Prostate gland (tissue), 2 donors: ENCODE measurements around the gene MGST3. TPM values are rescaled to one million over a fixed set of nuclear protein-coding genes. Genes with fewer than 3 reads are reported as not detected.
"Not testable (repeated sequence)": the region's sequence is repeated elsewhere in the genome, so short reads cannot be mapped to it uniquely, and the experiment has no call there.

Source experiments
- DNase-seq: peaks from one replicate; pipeline ENCODE4 v3.0.0-alpha.2; 2019; ENCODE audit warnings: low spot score
- H3K27ac ChIP-seq, 2 donors: fragments of 200-600 bp; sonication (generic); 2 replicates each; pipeline ENCODE4 v1.5.1; 2017 to 2019
- H3K27me3 ChIP-seq: fragments of 200-600 bp; sonication (generic); replicated peaks from 2 replicates; pipeline ENCODE4 v1.5.1; 2019; ENCODE audit not compliant: insufficient read depth
- H3K36me3 ChIP-seq, 2 donors: fragments of 200-600 bp; sonication (generic); 1 replicate in 1 of 2; 2 replicates in 1 of 2; pipeline versions ENCODE4 v1.5.1 to v1.8.1; 2017 to 2019
- H3K4me1 ChIP-seq: fragments of 200-600 bp; sonication (generic); replicated peaks from 2 replicates; pipeline ENCODE4 v1.5.1; 2019
- H3K4me3 ChIP-seq, 2 donors: fragments of 200-600 bp; sonication (generic); 2 replicates each; pipeline ENCODE4 v1.5.1; 2017 to 2019
- H3K9me3 ChIP-seq: fragments of 200-600 bp; sonication (generic); 2 replicates; pipeline ENCODE4 v1.5.1; 2017
- CTCF ChIP-seq, 4 experiments: fragments of 200-600 bp in 2 of 4; fragments of 450-650 bp in 2 of 4; sonication (generic) in 2 of 4; IDR thresholded peaks; 1 replicate in 3 of 4; 2 replicates in 1 of 4; pipeline ENCODE4 v1.5.1; 2016 to 2019; ENCODE audit warnings: antibody characterized with exemption in 4 of 4, mild to moderate bottlenecking in 2 of 4, moderate library complexity in 2 of 4
- POLR2A ChIP-seq: fragments of 450-650 bp; IDR thresholded peaks from one replicate; pipeline ENCODE4 v1.6.1; 2016; ENCODE audit warnings: antibody characterized with exemption, mild to moderate bottlenecking
- POLR2AphosphoS5 ChIP-seq: sonication (generic); formaldehyde crosslinking; IDR thresholded peaks from one replicate; pipeline ENCODE4 v1.6.1; 2017; ENCODE audit warnings: antibody characterized with exemption
- WGBS: methylation state at CpG from one replicate; pipeline ENCODE4 v1.1.5; 2018; 5-methylcytosine and 5-hydroxymethylcytosine counted together
- intact Hi-C: fragments of 100-400 bp; cut with DNase I; formaldehyde crosslinking; loops from one replicate; pipeline ENCODE4 v1.14.2; 2022
- total RNA-seq, 2 donors: library from RNA; depleted of rRNA; stranded (reverse); fragments of >200 nt; gene quantifications; one replicate each; pipeline ENCODE4 v1.1.0, GENCODE V29; 2016

The MGST3 gene
- total RNA-seq, 2 donors from 2014 or later: 209 to 270 TPM

- intact Hi-C loops: loop anchor here (2.0 to 10.0 kb wide), 3 partner anchors 66 to 104 kb away; partner anchors contain the start of gene TMCO1
- H3K4me3 ChIP-seq: peak overlapping the region; percentile 71 to 92
- 0% methylated on average over 7 of the region's 7 CpGs for WGBS
Measured at GRCh38 chr1:165698761-165699052, 67.7 kb downstream of the MGST3 start.

GRCh38 chr1:165699577-165699976, 68.5 kb downstream of the MGST3 start:
- H3K27ac ChIP-seq: no peak overlapping the region
- WGBS: 89% methylated on average over 3 of the region's 3 CpGs
- H3K27me3 ChIP-seq: no peaks in the 10 kb centered on the region
- no peaks in the 10 kb centered on the region for H3K36me3 ChIP-seq
- peaks cover 12% of the 10 kb centered on the region for H3K4me1 ChIP-seq
- TF ChIP-seq POLR2A (no peak), POLR2AphosphoS5 (no peak), CTCF (IDR thresholded peaks at IDR 0.05) (no peak)
- no peak overlapping the region for H3K4me3 ChIP-seq
- intact Hi-C loops: loop anchor here (2.0 to 10.0 kb wide), 3 partner anchors 67 to 105 kb away; partner anchors contain the start of gene TMCO1
- no peaks in the 10 kb centered on the region for H3K9me3 ChIP-seq
- DNase-seq: no peak

More at GRCh38 chr1:165698761-165699052, 67.7 kb downstream of the MGST3 start:
- DNase-seq: no peak
- H3K4me1 ChIP-seq: peaks cover 12% of the 10 kb centered on the region
- no peaks in the 10 kb centered on the region for H3K9me3 ChIP-seq
- H3K27me3 ChIP-seq: no peaks in the 10 kb centered on the region
- peak overlapping the region; percentile 91 to 98 for H3K27ac ChIP-seq
- TF ChIP-seq CTCF (IDR thresholded peaks at IDR 0.05) (no peak), POLR2AphosphoS5 (no peak), POLR2A (no peak)
- H3K36me3 ChIP-seq: no peaks in the 10 kb centered on the region

DNA sequence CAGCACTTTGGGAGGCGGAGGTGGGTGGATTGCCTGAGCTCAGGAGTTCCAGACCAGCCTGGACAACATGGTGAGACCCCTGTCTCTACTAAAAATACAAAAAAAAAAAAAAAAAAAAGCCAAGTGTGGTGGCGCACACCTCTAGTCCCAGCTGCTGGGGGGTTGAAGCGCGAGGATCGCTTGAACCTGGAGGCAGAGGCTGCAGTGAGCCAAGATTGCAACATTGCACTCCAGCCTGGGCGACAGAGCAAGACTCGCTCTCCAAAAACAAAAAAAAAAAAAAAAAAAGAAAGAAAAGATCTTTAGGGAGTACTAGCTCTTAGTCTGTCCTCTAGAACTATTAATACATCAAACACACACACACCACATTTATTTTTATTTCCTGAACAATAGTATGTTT, 70.9 kb downstream of the MGST3 start:
- intact Hi-C loops, H3K36me3 ChIP-seq, H3K27ac ChIP-seq, DNase-seq, H3K4me1 ChIP-seq, H3K4me3 ChIP-seq, H3K9me3 ChIP-seq, H3K27me3 ChIP-seq: not testable (repeated sequence)
- 90% methylated on average over 7 of the region's 7 CpGs for WGBS

DNA sequence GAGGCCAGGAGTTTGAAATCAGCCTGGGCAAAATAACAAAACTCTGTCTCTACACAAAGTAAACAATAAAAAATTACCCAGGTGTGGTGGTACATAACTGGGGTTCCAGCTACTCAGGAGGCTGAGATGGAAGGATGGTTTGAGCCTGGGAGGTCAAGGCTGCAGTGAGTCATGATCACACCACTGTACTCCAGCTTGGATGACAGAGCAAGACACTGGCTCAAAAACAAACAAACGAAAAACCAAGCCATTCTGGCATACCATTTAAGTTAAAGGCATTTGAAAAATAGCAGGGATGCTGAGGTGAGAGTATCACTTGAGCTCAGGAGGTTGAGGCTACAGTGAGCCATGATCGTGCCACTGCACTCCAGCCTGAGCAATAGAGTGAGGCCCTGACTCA, 72.6 kb downstream of the MGST3 start:
- no peaks in the 10 kb centered on the region for H3K36me3 ChIP-seq
- H3K4me3 ChIP-seq: no peak overlapping the region
- WGBS: 92% methylated on average over 2 of the region's 2 CpGs
- no peaks in the 10 kb centered on the region for H3K9me3 ChIP-seq
- no peak for DNase-seq
- no peak for TF ChIP-seq POLR2AphosphoS5
- no peaks in the 10 kb centered on the region for H3K27me3 ChIP-seq
- intact Hi-C loops: no loop called here
- no peaks in the 10 kb centered on the region for H3K4me1 ChIP-seq
- no peak overlapping the region for H3K27ac ChIP-seq

Other genes with a start within 250 kb of the MGST3 start
- gene RXRG, start 186.1 kb upstream of the MGST3 start, total RNA-seq: 1 to 10 TPM in 1 of 2 donors, under 1 TPM in 1; 0.14 to 1.4 TPM
- gene LRRC52, start 87.2 kb upstream of the MGST3 start, total RNA-seq: not detected
- 100 to 1,000 TPM; 172 to 206 TPM for gene ALDH9A1, start 67.3 kb downstream of the MGST3 start, total RNA-seq
- 100 to 1,000 TPM in 1 of 2 donors, 10 to 100 TPM in 1; 90.8 to 120 TPM for gene TMCO1, start 137.6 kb downstream of the MGST3 start, total RNA-seq
- 10 to 100 TPM; 23.8 to 25.9 TPM for gene UCK2, start 196.4 kb downstream of the MGST3 start, total RNA-seq